ENCODE data around the gene GRK2. TPM values are rescaled to one million over a fixed set of nuclear protein-coding genes. Genes with fewer than 3 reads are reported as not detected.

Gene GRK2
- total RNA-seq, 4 donors from 2014 or later: 42.6 to 106 (median 50.7) TPM

GRCh38 chr11:67308031-67308866 lies 42.0 kb downstream of the GRK2 start:
- no peak for ATAC-seq (ENCODE audit: low FRiP score)
- no peak for TF ChIP-seq CTCF (IDR thresholded peaks at IDR 0.05)
- DNase-seq (ENCODE audit: low spot score): no peak

GRCh38 chr11:67309166-67309565 lies 42.9 kb downstream of the GRK2 start:
- DNase-seq (ENCODE audit: low spot score) (no peak), ATAC-seq (ENCODE audit: low FRiP score) (no peak)
- no peak for TF ChIP-seq CTCF (IDR thresholded peaks at IDR 0.05)

- no peak for TF ChIP-seq CTCF (IDR thresholded peaks at IDR 0.05)
- ATAC-seq (ENCODE audit: low FRiP score): no peak
- no peak for DNase-seq (ENCODE audit: low spot score)
These were observed 43.4 kb downstream of the GRK2 start for GRCh38 chr11:67309661-67310061.

GRCh38 chr11:67310246-67311050 lies 44.2 kb downstream of the GRK2 start:
- ATAC-seq (ENCODE audit: low FRiP score): no peak
- DNase-seq (ENCODE audit: low spot score): no peak
- no peak for TF ChIP-seq CTCF (IDR thresholded peaks at IDR 0.05)

GRCh38 chr11:67311051-67311555 lies 44.8 kb downstream of the GRK2 start:
- DNase-seq (ENCODE audit: low spot score) (no peak), ATAC-seq (ENCODE audit: low FRiP score) (no peak)
- TF ChIP-seq CTCF (IDR thresholded peaks at IDR 0.05): no peak

GRCh38 chr11:67311556-67312082 lies 45.3 kb downstream of the GRK2 start:
- TF ChIP-seq CTCF (IDR thresholded peaks at IDR 0.05): no peak
- ATAC-seq (ENCODE audit: low FRiP score) (no peak), DNase-seq (ENCODE audit: low spot score) (no peak)
